ENCODE results near the gene OR52B6.
"Not testable (repeated sequence)": the region's sequence is repeated elsewhere in the genome, so short reads cannot be mapped to it uniquely, and the experiment has no call there.

OR52B6 gene

GRCh38 chr11:5596607-5597201 is 16.0 kb downstream of the OR52B6 start, which contains the start of gene TRIM6:
TSS of gene TRIM6 (plus strand) at chr11:5596637. CDS start at chr11:5596898, 261 bp downstream.
- no peak for DNase-seq

- no peak for DNase-seq
Observed at GRCh38 chr11:5597953-5598352, 17.3 kb downstream of the OR52B6 start.

- no peak for DNase-seq
Observed at GRCh38 chr11:5600374-5600851, 19.7 kb downstream of the OR52B6 start.

GRCh38 chr11:5602791-5603190 is 22.1 kb downstream of the OR52B6 start:
- not testable (repeated sequence) for DNase-seq

- DNase-seq, result no peak
Observed at GRCh38 chr11:5603326-5603725, 22.6 kb downstream of the OR52B6 start.

GRCh38 chr11:5604896-5605295 is 24.2 kb downstream of the OR52B6 start:
- DNase-seq, result no peak

- no peak for DNase-seq
Observed at GRCh38 chr11:5605849-5606248, 25.2 kb downstream of the OR52B6 start.

GRCh38 chr11:5608808-5609207 is 28.1 kb downstream of the OR52B6 start:
- no peak for DNase-seq

- no peak for DNase-seq
Observed at GRCh38 chr11:5610446-5610845, 29.8 kb downstream of the OR52B6 start.

GRCh38 chr11:5611627-5612026 is 30.9 kb downstream of the OR52B6 start:
- no peak for DNase-seq

- DNase-seq, result no peak
Observed at GRCh38 chr11:5618807-5619206, 38.1 kb downstream of the OR52B6 start.

- no peak for DNase-seq
Observed at GRCh38 chr11:5620651-5621521, 40.2 kb downstream of the OR52B6 start.

- no peak for DNase-seq
Observed at GRCh38 chr11:5621580-5621979, 40.9 kb downstream of the OR52B6 start.

GRCh38 chr11:5622802-5623201 is 42.1 kb downstream of the OR52B6 start:
- DNase-seq, result no peak

- DNase-seq, result no peak
Observed at GRCh38 chr11:5624489-5625279, 44.0 kb downstream of the OR52B6 start, which contains the start of gene TRIM34. TSS of gene TRIM34 (plus strand) at chr11:5625001. CDS start at chr11:5632332, 7,331 bp downstream.

- no peak for DNase-seq
Observed at GRCh38 chr11:5625281-5625680, 44.6 kb downstream of the OR52B6 start.

GRCh38 chr11:5626196-5626595 is 45.5 kb downstream of the OR52B6 start:
- no peak for DNase-seq

GRCh38 chr11:5631417-5631816 is 50.7 kb downstream of the OR52B6 start:
- no peak for DNase-seq
